Measurements from ENCODE around the gene ATF6B.
"Not testable (repeated sequence)": the region's sequence is repeated elsewhere in the genome, so short reads cannot be mapped to it uniquely, and the experiment has no call there.

The ATF6B gene

GRCh38 chr6:32147401-32148132 lies 19.5 kb upstream of the ATF6B start:
- Histone ChIP-seq H4K20me1 (ENCODE audit: insufficient read depth, low read length) (no peaks in the 10 kb centered on the region), H3K79me2 (ENCODE audit: low read length) (no peaks in the 10 kb centered on the region), H3K4me2 (ENCODE audit: low read length) (no peak overlapping the region), H3K4me3 (ENCODE audit: low read length) (no peak overlapping the region), H3K9me3 (ENCODE audit: insufficient read depth, low read length) (no peaks in the 10 kb centered on the region), H3K4me1 (ENCODE audit: low read length) (no peaks in the 10 kb centered on the region), H3K36me3 (replicated peaks; ENCODE audit: low read depth, low read length) (no peaks in the 10 kb centered on the region), H3K9ac (ENCODE audit: low read length) (no peak overlapping the region), H3K27me3 (ENCODE audit: low read depth, low read length) (0 out of 2 replicates have a peak, but pooled peaks cover 5% of the 10 kb centered on the region), H2AFZ (ENCODE audit: low read depth, low read length) (no peak overlapping the region), H3K27ac (ENCODE audit: low read length) (no peak overlapping the region)
- TF ChIP-seq CTCF (IDR thresholded peaks at IDR 0.05; ENCODE audit: low read depth, low read length) = no peak
- TF ChIP-seq EZH2phosphoT487 (IDR thresholded peaks at IDR 0.05; ENCODE audit: low read depth) = no peak

GRCh38 chr6:32146687-32147086 lies 18.6 kb upstream of the ATF6B start:
- H3K27ac ChIP-seq (ENCODE audit: low read length) = no peak overlapping the region
- no peak overlapping the region for H3K9ac ChIP-seq (ENCODE audit: low read length)
- H3K79me2 ChIP-seq (ENCODE audit: low read length) = no peaks in the 10 kb centered on the region
- H3K9me3 ChIP-seq (ENCODE audit: insufficient read depth, low read length) = no peaks in the 10 kb centered on the region
- no peak overlapping the region for H3K4me2 ChIP-seq (ENCODE audit: low read length)
- H3K4me3 ChIP-seq (ENCODE audit: low read length) = no peak overlapping the region
- 0 out of 2 replicates have a peak, but pooled peaks cover 5% of the 10 kb centered on the region for H3K27me3 ChIP-seq (ENCODE audit: low read depth, low read length)
- H3K4me1 ChIP-seq (ENCODE audit: low read length) = no peaks in the 10 kb centered on the region; the same call in 1 of the 2 replicates
- no peaks in the 10 kb centered on the region for H4K20me1 ChIP-seq (ENCODE audit: insufficient read depth, low read length)
- TF ChIP-seq CTCF (IDR thresholded peaks at IDR 0.05; ENCODE audit: low read depth, low read length) (no peak), EZH2phosphoT487 (IDR thresholded peaks at IDR 0.05; ENCODE audit: low read depth) (no peak)
- H2AFZ ChIP-seq (ENCODE audit: low read depth, low read length) = no peak overlapping the region
- H3K36me3 ChIP-seq (replicated peaks; ENCODE audit: low read depth, low read length) = no peaks in the 10 kb centered on the region

GRCh38 chr6:32146287-32146686 lies 18.2 kb upstream of the ATF6B start:
- no peak overlapping the region for H3K9ac ChIP-seq (ENCODE audit: low read length)
- H3K27me3 ChIP-seq (ENCODE audit: low read depth, low read length) = 0 out of 2 replicates have a peak, but pooled peaks cover 5% of the 10 kb centered on the region
- H3K4me1 ChIP-seq (ENCODE audit: low read length) = no peaks in the 10 kb centered on the region; the same call in 1 of the 2 replicates
- H3K27ac ChIP-seq (ENCODE audit: low read length) = no peak overlapping the region
- H3K4me3 ChIP-seq (ENCODE audit: low read length) = no peak overlapping the region
- no peaks in the 10 kb centered on the region for H3K79me2 ChIP-seq (ENCODE audit: low read length)
- TF ChIP-seq EZH2phosphoT487 (IDR thresholded peaks at IDR 0.05; ENCODE audit: low read depth) (no peak), CTCF (IDR thresholded peaks at IDR 0.05; ENCODE audit: low read depth, low read length) (no peak)
- no peaks in the 10 kb centered on the region for H3K9me3 ChIP-seq (ENCODE audit: insufficient read depth, low read length)
- H2AFZ ChIP-seq (ENCODE audit: low read depth, low read length) = no peak overlapping the region
- no peak overlapping the region for H3K4me2 ChIP-seq (ENCODE audit: low read length)
- H3K36me3 ChIP-seq (replicated peaks; ENCODE audit: low read depth, low read length) = no peaks in the 10 kb centered on the region
- no peaks in the 10 kb centered on the region for H4K20me1 ChIP-seq (ENCODE audit: insufficient read depth, low read length)

GRCh38 chr6:32144238-32144637 lies 16.2 kb upstream of the ATF6B start:
- not testable (repeated sequence) for H3K36me3 ChIP-seq (replicated peaks; ENCODE audit: low read depth, low read length); H3K4me2 ChIP-seq (ENCODE audit: low read length); H2AFZ ChIP-seq (ENCODE audit: low read depth, low read length); H3K27ac ChIP-seq (ENCODE audit: low read length); H3K4me1 ChIP-seq (ENCODE audit: low read length); H4K20me1 ChIP-seq (ENCODE audit: insufficient read depth, low read length); H3K79me2 ChIP-seq (ENCODE audit: low read length); H3K9me3 ChIP-seq (ENCODE audit: insufficient read depth, low read length); H3K4me3 ChIP-seq (ENCODE audit: low read length); H3K9ac ChIP-seq (ENCODE audit: low read length); H3K27me3 ChIP-seq (ENCODE audit: low read depth, low read length)
